GF-D8 (cell line): Measurements from ENCODE around the gene DNASE2.
"Not testable (repeated sequence)": the region's sequence is repeated elsewhere in the genome, so short reads cannot be mapped to it uniquely, and the experiment has no call there.

Experiments used
- DNase-seq: peaks from one replicate; lab custom pipeline; 2025; lab: John Stamatoyannopoulos, UW

The DNASE2 gene, protein sequence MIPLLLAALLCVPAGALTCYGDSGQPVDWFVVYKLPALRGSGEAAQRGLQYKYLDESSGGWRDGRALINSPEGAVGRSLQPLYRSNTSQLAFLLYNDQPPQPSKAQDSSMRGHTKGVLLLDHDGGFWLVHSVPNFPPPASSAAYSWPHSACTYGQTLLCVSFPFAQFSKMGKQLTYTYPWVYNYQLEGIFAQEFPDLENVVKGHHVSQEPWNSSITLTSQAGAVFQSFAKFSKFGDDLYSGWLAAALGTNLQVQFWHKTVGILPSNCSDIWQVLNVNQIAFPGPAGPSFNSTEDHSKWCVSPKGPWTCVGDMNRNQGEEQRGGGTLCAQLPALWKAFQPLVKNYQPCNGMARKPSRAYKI

DNA sequence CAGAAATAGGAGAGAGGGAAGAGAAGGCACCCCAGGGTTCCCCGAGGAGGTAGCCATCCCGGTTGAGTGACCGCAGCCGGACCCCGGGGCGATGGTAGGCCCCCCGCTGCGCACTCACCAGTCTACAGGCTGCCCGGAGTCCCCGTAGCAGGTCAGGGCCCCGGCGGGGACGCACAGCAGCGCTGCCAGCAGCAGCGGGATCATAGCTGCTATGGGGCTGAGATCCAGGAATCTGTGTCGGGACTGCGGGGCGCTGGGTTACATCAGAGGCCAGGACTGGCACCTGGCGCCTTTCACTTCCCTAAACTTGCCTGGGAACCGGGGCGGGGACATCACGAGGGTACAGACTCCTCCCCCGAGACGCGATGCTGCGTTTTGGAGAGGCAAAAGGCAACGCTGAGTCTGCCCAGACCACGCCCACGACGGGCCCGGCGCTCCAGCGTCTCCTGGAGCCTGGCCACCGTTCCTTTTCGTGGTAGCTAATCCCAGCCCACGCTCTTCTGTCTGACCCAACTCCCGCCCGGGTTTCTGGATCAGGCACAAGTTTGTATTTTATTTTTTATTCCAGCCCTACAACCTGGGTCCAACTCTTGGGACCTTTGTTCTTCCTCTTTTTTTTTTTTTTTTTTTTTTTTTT lies at the start of gene DNASE2:
Gene DNASE2, minus strand, starts transcription at position 278 of the 637 bp plus-strand sequence. Its CDS starts 74 bp downstream, at position 204.
- DNase-seq, result peak; percentile 91

DNA sequence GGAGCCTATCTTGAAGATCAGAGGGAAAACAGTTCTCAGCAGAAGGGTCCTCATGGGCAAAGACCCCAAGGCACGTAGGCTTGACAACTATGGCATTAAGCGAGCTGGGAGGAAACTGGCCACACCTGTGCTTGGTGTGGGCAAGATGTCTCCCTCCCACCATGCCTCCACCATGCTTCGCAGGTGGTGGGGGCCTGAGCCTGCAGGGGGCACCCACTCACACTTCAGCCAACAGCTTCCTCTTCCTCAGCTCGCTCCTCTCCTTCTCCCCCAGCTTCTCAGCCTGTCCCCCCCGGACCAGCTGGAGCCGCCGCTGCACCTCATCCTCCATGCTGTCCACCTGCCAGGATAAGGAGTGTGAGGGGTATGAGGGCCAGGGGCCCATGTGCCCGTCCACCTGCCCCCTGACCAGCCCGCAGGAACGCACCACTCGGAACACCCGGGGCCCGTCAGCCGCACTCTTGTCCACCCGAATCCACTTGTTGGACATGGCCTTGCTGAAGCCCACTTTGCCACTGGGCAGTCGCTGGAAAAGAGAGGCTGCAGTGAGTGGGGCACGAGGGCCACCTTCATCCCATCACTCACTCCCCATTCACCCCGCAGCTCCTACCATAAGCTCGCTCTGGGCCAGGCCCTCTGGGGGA lies 48.9 kb upstream of the DNASE2 start:
- no peak for DNase-seq

DNA sequence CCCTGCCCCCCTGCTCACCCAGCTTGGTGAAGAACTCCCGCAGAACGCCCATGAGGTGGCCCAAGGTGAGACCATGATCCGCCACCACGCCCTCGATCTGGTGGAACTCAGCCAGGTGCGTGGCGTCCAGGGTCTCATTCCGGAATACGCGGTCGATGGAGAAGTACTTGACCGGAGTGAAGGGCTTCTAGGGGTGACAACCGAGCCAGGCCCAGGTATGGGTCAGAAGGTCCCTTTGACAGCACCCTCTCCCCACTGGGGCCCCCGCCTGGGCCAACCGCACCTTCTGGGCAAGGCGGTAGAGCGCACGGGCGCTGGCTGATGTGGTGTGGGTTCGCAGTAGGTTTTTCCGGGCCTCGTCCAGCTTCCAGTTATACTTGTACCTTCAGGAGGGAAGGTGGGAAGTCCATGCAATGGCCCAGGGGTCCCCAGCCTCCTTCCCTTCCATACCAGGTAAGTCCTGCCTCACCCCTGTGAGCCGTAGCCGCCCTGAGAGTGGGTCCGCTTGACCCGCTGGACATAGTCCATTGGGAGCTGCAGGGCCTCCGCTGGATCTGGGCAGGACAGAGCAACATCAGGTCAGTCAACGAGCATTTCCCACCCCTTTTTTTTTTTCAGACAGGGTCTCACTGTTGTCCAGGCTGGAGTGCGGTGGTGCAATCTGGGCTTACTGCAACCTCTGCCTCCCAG lies 43.5 kb upstream of the DNASE2 start:
- DNase-seq, result no peak

DNA sequence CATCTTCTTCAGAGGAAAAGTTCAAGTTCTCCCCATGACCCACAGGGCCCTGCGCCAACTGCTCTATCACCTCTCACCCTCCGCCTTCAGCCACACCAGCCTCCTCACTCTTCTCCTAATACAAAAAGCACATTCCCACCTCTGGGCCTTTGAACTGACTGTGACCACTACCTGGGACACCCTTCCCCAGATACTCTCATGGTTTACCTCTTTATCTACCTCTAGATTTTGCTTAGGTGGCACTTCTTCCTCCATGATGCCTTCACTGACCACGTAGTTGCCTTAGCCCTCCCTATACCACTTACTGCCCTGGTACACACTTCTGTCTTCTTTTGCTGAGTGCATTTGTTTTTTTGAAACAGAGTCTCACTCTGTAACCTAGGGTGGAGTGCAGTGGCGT lies 41.7 kb upstream of the DNASE2 start:
- no peak for DNase-seq

DNA sequence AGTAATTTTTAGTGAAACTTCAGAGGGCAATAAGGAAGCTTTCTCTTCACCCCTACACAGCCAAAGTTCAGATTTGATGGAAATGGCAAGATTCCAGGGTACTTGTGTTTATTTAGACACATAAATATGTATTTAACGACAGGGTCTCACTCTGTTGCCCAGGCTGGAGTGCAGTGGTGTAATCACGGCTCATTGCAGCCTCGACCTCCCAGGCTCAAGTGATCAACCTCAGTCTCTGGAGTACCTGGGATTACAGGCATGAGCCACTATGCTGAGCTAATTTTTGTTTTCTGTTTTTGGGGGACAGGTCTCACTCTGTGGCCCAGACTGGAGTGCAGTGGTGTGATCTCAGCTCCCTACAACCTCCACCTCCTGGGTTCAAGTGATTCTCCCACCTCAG lies 39.8 kb upstream of the DNASE2 start:
- no peak for DNase-seq

DNA sequence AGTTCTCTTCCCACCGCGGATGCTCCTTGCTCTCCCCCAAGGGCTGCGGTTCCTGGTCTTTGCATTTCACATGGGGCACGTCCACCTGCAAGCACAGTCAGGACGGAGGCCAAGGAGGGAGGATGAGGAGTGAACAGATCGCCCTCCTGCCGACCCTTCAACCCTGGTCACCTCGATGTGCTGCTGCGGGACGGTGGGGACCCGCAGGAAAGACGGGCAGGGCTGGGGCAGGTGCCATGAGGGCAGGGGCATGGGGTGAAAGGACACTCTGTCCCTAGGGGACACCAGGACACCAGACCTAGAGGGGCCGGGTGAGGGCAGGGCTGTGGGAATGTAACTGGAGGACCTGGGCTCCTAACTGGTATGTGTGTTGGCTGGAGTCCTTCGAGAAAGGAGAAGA lies 37.0 kb upstream of the DNASE2 start:
- DNase-seq, result no peak

DNA sequence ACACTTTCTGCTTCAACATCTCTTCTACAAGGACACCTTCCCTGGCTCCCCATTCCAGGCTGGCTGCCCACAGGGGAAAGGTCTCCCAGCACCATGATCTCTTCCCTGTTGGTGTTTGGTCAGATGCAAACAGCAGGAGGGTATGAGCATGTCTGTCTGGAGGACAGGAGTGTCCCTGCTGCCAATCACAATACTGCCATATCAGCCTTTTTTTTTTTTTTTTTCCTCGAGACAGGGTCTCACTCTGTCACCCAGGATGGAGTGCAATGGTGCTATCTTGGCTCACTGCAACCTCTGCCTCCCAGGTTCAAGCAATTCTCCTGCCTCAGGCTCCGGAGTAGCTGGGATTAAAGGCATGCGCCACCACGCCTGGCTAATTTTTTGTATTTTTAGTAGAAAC lies 34.6 kb upstream of the DNASE2 start:
- DNase-seq, result not testable (repeated sequence)

DNA sequence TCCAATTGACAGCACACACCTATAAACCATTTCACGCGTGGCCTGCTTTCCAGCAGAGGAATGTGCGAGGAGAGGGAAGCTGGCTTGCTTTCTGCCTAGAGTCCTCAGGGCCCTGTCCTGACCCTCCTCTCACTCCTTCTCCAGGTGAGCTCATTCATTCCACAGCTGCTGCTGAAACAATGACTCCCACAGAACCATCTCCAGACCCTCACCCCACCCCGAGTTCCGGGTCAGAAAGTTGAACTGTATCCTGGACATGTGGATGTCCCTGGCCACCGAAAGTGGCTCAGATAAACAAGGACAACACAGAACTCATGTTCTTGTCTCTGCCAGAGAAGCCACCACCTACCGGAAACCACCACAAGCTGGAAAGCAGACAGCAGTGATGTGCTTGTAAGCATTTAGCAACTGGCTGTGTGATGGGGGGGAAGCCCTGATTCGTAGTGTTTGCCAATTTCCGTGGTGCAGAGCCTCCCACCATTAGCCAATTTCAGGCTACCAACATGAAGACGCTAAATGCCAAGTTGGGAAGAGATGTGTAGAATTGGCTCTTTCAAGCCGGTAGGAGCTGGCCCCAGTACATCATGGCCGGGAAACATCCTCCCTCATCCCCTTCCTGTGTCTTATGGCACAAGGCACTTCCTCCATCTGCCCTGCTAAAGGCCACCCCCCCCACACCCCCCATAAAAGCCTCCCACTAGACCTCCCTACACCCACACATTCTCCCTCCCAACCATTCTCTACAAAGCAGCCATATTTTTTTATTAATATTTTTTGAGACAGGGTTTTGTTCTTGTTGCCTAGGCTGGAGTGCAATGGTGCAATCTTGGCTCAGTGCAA lies 32.8 kb upstream of the DNASE2 start:
- DNase-seq, result peak; percentile 97

DNA sequence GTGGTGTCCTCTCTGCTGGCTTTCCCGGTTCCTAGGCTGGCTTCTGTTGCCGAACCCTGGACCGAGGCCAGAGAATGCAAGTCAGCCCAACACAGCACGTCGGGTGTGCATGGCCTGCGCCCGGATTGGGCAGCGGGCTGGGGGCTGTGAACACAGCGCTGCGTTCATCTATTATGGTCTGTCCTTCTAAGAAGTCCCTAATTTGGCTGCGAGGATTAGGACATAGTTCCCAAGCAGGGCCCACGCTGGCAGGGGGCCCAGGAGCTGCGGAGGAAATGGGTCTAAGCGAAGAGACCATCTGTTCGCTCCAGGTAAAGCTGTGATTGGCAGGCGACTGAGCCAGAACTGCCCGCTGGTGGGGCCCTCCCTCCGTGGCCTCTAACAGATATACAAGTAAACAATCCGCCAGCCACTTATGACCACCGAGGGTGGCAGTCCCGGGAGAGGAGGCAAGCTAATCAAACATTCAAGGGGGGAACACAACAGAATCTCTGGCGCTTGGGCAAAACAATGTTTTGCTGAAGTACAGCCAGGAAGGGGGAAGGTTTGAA lies 31.8 kb upstream of the DNASE2 start:
- peak; percentile 84 for DNase-seq

DNA sequence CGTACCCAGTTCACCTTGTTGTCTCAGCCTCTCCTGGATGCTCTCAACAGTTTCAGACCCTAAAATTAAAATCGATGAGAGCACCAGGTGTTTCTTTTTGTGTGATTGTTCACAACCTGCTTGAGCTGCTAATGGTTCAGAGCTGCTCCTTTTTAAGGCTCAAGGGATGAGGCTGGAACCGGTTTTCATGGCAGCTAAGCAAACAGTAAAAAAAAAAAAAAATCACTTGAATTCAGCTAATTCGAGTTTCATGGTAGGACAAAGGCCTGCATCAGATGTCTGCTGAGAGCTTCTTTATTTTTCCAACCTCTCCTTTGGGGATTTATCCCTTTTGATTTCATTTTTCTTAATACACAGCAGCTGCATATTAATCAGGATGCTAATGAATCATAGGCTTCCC lies 31.3 kb upstream of the DNASE2 start:
- no peak for DNase-seq

DNA sequence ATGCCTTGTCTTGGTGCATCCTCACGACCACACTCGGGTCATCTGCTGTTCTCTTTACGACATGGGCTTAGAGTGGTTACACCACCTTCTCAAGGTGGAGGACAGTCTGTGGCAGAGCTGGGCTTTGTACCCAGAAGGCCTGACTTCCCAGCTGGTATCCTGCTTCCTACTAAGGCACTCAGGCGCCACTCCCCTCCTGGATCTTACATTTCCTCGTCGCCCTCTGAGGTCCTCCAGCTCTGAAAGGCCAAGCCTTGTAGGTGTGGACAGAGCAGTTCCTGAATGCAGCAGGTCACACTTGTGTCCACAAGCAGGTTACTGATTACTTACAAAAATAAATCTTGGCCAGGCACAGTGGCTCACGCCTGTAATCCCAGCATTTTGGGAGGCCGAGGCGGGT lies 25.9 kb upstream of the DNASE2 start:
- no peak for DNase-seq

DNA sequence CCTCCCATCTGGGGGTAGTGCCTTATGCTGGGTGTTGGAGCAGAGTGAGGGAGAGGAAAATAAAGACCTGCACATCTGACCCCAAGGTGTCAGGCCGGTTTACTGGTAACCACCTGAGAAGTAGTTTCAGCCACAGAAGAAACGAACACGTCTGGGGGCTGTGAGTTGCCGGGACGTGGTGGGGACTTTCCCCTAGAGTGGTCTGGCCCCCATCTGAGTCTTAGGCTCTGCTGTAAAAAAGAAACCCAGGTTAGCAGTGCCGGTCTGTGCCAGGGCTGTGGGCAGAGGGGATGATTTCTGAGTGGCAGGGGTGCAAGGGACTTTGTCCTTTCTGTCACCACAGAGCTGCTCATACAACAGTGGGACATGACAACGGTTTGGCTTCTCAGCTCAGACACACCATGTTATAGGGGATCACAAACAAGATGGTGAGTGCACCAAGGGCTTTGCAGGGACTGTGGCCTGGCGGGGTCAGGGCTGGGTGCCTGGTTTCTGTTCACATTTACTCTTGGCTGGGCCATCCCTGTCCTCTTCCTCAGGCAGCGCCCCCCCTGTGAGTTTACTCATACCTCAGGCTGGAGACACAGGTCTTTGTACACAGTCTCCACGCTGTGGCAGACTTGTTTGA lies 18.8 kb upstream of the DNASE2 start:
- DNase-seq, result no peak

DNA sequence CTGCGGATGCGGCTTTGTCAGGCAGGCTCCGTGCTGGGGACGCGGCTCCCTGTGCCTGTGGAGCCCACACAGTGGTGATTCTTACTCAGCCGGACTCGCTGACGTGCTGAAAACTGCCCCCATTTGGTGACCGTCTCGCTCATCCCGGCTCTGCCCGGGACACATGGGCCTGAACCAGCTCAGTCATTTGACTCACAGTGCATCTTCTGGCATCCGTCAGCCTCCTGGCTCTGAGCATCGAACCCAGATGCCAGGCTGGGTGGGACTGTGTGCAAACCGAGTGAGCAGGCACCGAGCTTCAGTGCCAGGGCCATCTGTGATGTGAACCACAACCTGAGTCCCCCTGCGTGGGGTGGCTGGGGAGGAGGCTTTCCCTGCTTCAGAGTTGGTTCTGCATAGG lies 15.2 kb upstream of the DNASE2 start:
- no peak for DNase-seq

DNA sequence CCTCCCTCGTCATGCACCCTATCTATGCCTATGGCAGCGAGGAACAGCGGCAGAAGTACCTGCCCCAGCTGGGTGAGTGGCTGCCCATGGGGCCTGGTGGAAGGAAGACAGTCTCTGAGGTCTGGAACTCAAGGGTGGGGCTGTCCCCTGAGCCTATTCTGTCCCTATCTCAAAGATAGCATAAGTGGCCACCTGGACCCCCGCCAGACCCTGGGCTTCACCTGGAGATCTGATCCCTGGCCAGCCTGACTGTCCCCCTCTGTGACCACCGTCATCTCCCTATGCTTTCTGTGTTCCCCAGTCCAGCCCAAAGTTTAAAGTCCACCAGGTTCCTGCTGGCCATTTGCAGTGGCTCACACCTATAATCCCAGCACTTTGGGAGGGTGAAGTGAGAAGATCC lies 12.3 kb upstream of the DNASE2 start:
- DNase-seq, result no peak

DNA sequence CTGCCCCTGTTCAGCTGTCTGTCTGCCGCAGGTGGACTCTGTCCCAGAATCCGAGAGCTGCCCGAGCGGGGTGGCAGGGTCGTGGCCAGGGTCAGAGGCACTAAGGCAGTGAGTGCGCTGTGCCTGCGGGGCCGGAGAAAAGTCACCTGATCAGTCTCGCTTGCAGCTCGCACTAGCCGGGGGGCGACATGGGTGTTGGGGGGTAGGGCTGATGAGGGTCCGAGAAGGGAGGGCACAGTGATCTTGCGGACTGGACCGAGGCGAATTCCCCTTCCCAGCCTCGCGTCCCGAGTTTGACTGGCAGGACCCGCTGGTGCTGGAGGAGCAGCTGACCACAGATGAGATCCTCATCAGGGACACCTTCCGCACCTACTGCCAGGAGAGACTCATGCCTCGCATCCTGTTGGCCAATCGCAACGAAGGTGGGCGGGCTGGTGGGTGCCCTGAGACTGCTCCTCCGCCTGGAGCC lies 10.3 kb upstream of the DNASE2 start:
- DNase-seq, result no peak

DNA sequence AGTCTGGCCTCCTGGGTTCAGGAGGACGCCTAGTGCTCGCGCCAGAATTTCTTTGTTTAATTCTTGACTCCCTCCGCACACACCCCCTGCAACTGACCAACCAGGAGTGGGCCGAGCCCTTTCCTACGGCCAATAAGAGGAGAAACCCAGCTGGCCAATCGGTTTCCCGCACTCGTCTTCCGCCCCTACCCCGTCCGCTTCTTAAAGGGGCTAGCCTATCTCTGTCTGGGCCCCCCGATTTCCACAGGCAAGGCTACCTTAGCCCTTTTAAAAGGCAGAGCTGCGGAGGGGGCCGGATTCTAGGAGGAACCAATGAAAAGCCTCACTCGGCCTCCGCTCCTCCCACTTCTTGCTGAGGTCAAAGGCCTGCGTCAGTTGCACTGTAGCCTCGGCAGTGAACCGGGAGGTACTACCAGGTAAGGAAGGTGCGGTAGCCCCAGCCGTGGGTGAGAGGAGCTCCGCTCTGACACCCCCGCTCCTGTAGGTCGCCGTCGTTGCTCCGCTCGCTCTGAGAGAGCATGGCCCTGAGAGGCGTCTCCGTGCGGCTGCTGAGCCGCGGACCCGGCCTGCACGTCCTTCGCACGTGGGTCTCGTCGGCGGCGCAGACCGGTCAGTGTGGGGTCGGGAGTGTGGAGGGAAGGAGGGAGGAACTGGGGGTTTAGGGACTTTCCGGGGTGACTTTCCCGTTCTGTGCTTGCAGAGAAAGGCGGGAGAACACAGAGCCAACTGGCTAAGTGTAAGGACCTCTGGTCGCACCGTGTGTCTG lies 9.7 kb upstream of the DNASE2 start, which contains the start of gene GCDH:
Gene GCDH, plus strand, starts transcription at position 374 of the 766 bp plus-strand sequence. Its CDS starts 145 bp downstream, at position 519.
- DNase-seq, result peak; percentile 99

DNA sequence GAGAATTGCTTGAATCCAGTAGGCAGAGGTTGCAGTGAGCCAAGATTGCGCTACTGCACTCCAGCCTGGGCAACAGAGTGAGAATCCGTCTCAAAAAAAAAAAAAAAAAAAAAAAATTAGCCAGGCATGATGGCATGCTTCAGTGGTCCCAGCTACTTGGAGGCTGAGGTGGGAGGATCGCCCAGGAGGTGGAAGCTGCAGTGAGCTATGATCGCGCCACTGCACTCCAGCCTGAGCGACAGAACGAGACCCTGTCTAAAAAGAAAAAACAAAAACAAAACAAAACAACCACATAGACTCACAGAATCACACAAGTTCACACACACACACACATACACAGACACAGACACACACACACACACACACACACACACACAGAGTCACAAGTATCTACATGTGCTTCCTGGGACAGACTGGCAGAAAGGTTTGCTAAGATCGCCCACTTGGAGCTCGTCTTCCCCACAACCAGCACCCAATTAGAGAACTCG lies 9.1 kb upstream of the DNASE2 start:
- DNase-seq, result not testable (repeated sequence)

DNA sequence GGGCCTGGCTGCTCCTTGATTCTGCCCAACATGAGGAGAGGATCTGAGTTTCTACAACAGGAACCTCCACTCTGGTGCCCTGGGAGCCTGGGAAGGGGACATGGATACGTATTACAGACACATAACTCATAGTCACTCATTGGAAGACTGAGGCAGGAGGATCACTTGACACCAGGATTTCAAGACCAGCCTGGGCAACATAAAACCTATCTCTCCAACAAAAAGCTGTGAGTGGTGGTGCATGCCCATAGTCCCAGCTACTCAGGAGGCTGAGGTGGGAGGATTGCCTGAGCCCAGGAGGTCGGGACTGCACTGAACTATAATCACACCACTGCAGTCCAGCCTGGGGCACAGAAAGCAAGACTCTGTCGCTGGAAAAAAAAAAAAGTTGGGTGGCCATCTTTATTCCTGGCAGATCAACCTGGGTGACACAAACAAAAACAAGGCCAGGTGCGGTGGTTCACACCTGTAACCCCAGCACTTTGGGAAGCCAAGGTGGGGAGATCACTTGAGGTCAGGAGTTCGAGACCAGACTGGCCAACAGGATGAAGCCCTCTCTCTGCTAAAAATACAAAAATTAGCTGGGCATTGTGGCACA lies 6.9 kb upstream of the DNASE2 start:
- DNase-seq, result no peak
